ENCODE measurements around the gene LRRC51.
"Not testable (repeated sequence)": the region's sequence is repeated elsewhere in the genome, so short reads cannot be mapped to it uniquely, and the experiment has no call there.

Gene LRRC51

DNA sequence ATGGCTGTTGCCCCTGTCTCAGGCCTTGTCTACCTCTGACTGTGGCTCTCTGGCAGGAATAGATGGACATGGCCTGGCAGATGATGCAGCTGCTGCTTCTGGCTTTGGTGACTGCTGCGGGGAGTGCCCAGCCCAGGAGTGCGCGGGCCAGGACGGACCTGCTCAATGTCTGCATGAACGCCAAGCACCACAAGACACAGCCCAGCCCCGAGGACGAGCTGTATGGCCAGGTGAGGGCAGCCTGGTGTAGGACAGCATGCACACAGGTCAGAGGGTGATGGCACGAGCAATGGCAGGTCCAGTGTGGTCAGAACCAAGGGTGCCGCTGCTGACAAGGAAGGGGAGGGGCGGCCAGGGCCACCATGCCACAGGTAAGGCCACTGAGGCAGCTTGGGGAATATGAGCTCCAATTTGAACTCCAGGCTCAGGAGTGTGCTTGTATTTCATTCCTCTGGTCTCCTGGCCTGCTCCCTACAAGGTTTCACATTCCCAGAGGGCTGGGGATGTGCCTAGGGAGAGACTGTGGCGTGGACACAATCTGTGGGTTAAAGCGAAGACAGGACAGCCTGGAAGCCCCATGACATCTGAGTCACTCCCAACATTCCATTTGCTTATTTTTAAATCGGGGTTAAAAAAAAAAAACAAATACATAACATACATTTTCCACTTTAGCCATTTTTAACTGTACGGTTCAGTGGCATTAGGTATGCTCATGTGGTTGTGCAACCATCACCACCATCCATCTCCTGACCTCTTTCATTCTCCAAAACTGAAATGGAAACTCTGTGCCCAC is 55.4 kb downstream of the LRRC51 start:
- no peak overlapping the region for H3K4me3 ChIP-seq (ENCODE audit: low read depth in 1 of 2, low read length in 2 of 2)
- no peak overlapping the region for H3K27ac ChIP-seq (ENCODE audit: low read depth, low read length)
- no peaks in the 10 kb centered on the region for H3K36me3 ChIP-seq (ENCODE audit: control insufficient read depth in 1 of 2, insufficient read depth in 2 of 2, low read length in 2 of 2)
- no peaks in the 10 kb centered on the region for H3K4me1 ChIP-seq (ENCODE audit: control insufficient read depth in 1 of 2, insufficient read depth in 2 of 2, low read length in 2 of 2)
- no peak overlapping the region for H3K9ac ChIP-seq (ENCODE audit: low read depth in 1 of 2, low read length in 2 of 2)
- H3K9me3 ChIP-seq (ENCODE audit: control insufficient read depth in 1 of 2, low read length in 2 of 2) = no peaks in the 10 kb centered on the region
- H3K27me3 ChIP-seq (ENCODE audit: control insufficient read depth in 1 of 2, insufficient read depth in 2 of 2, low read length in 2 of 2) = no peaks in the 10 kb centered on the region

DNA sequence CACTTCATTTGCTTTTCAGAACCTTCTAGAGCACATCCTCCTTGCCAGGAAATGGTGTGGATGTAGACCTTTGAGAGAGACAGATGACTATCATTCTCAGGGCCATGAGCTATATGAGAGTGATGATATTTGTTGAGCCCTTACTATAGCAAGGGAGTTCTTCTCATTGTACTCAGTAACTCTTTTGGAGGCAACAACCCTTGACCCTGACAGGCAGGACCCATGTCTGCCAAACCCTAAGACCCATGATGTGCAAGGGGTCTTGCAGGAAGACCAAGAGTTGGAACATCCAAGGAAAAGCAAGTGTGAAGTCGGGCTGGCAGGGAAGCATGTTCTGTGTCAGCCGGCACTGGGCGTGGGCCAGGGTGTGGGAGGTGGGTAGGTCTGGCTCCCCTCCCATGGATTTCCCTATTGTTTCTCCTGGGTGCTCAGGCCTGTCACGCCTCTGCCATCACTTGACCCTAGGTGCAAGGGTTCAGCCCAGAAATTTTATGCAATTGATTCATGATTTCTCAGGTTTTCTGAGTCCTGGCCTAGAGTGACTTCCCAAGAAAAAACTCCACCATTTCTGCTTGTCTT is 56.1 kb downstream of the LRRC51 start:
- no peaks in the 10 kb centered on the region for H3K9me3 ChIP-seq (ENCODE audit: control insufficient read depth in 1 of 2, low read length in 2 of 2)
- H3K27ac ChIP-seq (ENCODE audit: low read depth, low read length) = no peak overlapping the region
- no peak overlapping the region for H3K4me3 ChIP-seq (ENCODE audit: low read depth in 1 of 2, low read length in 2 of 2)
- no peak overlapping the region for H3K9ac ChIP-seq (ENCODE audit: low read depth in 1 of 2, low read length in 2 of 2)
- H3K27me3 ChIP-seq (ENCODE audit: control insufficient read depth in 1 of 2, insufficient read depth in 2 of 2, low read length in 2 of 2) = no peaks in the 10 kb centered on the region
- no peaks in the 10 kb centered on the region for H3K36me3 ChIP-seq (ENCODE audit: control insufficient read depth in 1 of 2, insufficient read depth in 2 of 2, low read length in 2 of 2)
- H3K4me1 ChIP-seq (ENCODE audit: control insufficient read depth in 1 of 2, insufficient read depth in 2 of 2, low read length in 2 of 2) = no peaks in the 10 kb centered on the region

DNA sequence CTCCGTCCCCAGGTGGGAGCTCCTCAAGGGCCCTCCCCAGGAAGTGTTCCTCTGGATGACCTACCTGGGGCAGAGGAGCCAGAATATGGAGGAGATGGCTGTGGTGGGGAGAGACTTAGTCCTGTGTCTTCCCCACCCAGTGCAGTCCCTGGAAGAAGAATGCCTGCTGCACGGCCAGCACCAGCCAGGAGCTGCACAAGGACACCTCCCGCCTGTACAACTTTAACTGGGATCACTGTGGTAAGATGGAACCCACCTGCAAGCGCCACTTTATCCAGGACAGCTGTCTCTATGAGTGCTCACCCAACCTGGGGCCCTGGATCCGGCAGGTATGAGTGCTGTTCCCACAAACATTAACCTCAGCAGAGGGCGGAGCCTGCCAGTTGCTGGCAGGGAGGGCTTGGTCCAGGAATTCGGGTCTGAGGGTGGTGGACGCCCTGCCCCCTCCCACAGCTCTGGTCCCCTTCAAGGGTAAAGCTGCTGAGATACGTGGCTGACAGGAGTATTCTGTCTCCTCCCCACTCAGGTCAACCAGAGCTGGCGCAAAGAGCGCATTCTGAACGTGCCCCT is 58.3 kb downstream of the LRRC51 start:
- Histone ChIP-seq H3K27ac (ENCODE audit: low read depth, low read length) (no peak overlapping the region), H3K36me3 (ENCODE audit: control insufficient read depth in 1 of 2, insufficient read depth in 2 of 2, low read length in 2 of 2) (no peaks in the 10 kb centered on the region), H3K27me3 (ENCODE audit: control insufficient read depth in 1 of 2, insufficient read depth in 2 of 2, low read length in 2 of 2) (no peaks in the 10 kb centered on the region), H3K4me3 (ENCODE audit: low read depth in 1 of 2, low read length in 2 of 2) (no peak overlapping the region), H3K4me1 (ENCODE audit: control insufficient read depth in 1 of 2, insufficient read depth in 2 of 2, low read length in 2 of 2) (no peaks in the 10 kb centered on the region), H3K9ac (ENCODE audit: low read depth in 1 of 2, low read length in 2 of 2) (no peak overlapping the region), H3K9me3 (ENCODE audit: control insufficient read depth in 1 of 2, low read length in 2 of 2) (no peaks in the 10 kb centered on the region)

DNA sequence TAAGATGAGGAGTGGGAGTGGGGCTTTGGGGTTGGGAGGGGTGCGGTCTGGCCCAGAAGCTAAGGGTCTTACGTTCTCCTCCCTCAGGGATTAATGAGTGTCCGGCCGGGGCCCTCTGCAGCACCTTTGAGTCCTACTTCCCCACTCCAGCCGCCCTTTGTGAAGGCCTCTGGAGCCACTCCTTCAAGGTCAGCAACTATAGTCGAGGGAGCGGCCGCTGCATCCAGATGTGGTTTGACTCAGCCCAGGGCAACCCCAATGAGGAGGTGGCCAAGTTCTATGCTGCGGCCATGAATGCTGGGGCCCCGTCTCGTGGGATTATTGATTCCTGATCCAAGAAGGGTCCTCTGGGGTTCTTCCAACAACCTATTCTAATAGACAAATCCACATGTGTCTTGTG is 58.9 kb downstream of the LRRC51 start:
- Histone ChIP-seq H3K4me1 (ENCODE audit: control insufficient read depth in 1 of 2, insufficient read depth in 2 of 2, low read length in 2 of 2) (no peaks in the 10 kb centered on the region), H3K36me3 (ENCODE audit: control insufficient read depth in 1 of 2, insufficient read depth in 2 of 2, low read length in 2 of 2) (no peaks in the 10 kb centered on the region), H3K4me3 (ENCODE audit: low read depth in 1 of 2, low read length in 2 of 2) (no peak overlapping the region), H3K27me3 (ENCODE audit: control insufficient read depth in 1 of 2, insufficient read depth in 2 of 2, low read length in 2 of 2) (no peaks in the 10 kb centered on the region), H3K9me3 (ENCODE audit: control insufficient read depth in 1 of 2, low read length in 2 of 2) (no peaks in the 10 kb centered on the region), H3K9ac (ENCODE audit: low read depth in 1 of 2, low read length in 2 of 2) (no peak overlapping the region), H3K27ac (ENCODE audit: low read depth, low read length) (no peak overlapping the region)

DNA sequence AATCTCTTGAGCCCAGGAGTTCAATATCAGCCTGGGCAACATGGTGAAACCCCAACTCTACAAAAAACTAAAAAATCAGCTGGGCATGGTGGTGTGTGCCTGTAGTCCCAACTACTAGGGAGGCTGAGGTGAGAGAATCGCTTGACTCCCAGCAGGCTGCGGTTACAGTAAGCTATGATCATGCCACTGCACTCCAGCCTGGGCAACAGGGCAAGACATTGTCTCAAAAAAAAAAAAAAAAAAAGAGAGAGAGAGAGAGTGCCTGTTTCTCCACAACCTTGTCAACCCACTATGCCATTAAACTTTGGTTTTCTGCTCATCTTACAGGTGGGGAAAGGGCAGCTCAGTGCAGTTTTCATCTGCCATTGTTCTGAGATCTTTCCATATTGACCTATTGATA is 60.0 kb downstream of the LRRC51 start:
- H3K27ac ChIP-seq (ENCODE audit: low read depth, low read length) = no peak overlapping the region
- no peaks in the 10 kb centered on the region for H3K27me3 ChIP-seq (ENCODE audit: control insufficient read depth in 1 of 2, insufficient read depth in 2 of 2, low read length in 2 of 2)
- H3K9me3 ChIP-seq (ENCODE audit: control insufficient read depth in 1 of 2, low read length in 2 of 2) = no peaks in the 10 kb centered on the region
- no peaks in the 10 kb centered on the region for H3K4me1 ChIP-seq (ENCODE audit: control insufficient read depth in 1 of 2, insufficient read depth in 2 of 2, low read length in 2 of 2)
- H3K36me3 ChIP-seq (ENCODE audit: control insufficient read depth in 1 of 2, insufficient read depth in 2 of 2, low read length in 2 of 2) = no peaks in the 10 kb centered on the region
- H3K9ac ChIP-seq (ENCODE audit: low read depth in 1 of 2, low read length in 2 of 2) = no peak overlapping the region
- no peak overlapping the region for H3K4me3 ChIP-seq (ENCODE audit: low read depth in 1 of 2, low read length in 2 of 2)

DNA sequence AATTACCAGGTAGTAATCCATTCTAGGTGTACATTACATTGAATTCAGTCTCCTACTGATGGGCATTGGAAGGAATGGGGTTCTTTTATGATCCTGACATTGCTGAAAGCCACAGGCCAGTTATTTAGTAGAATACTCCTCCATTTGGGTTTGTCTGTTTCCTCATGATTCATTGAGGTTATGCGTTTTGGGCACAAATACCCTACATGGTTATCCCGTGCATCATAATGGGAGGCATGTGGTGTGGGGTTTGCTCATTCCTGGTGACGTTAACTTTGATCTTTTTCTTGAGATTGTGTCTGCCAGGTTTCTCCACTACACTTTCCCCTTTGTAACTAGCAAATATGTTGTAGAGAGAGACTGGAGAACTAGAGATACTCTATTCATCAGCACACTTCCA is 60.4 kb downstream of the LRRC51 start:
- H3K27me3 ChIP-seq (ENCODE audit: control insufficient read depth in 1 of 2, insufficient read depth in 2 of 2, low read length in 2 of 2) = no peaks in the 10 kb centered on the region
- no peak overlapping the region for H3K27ac ChIP-seq (ENCODE audit: low read depth, low read length)
- H3K9ac ChIP-seq (ENCODE audit: low read depth in 1 of 2, low read length in 2 of 2) = no peak overlapping the region
- H3K4me1 ChIP-seq (ENCODE audit: control insufficient read depth in 1 of 2, insufficient read depth in 2 of 2, low read length in 2 of 2) = no peaks in the 10 kb centered on the region
- H3K4me3 ChIP-seq (ENCODE audit: low read depth in 1 of 2, low read length in 2 of 2) = no peak overlapping the region
- no peaks in the 10 kb centered on the region for H3K9me3 ChIP-seq (ENCODE audit: control insufficient read depth in 1 of 2, low read length in 2 of 2)
- no peaks in the 10 kb centered on the region for H3K36me3 ChIP-seq (ENCODE audit: control insufficient read depth in 1 of 2, insufficient read depth in 2 of 2, low read length in 2 of 2)

DNA sequence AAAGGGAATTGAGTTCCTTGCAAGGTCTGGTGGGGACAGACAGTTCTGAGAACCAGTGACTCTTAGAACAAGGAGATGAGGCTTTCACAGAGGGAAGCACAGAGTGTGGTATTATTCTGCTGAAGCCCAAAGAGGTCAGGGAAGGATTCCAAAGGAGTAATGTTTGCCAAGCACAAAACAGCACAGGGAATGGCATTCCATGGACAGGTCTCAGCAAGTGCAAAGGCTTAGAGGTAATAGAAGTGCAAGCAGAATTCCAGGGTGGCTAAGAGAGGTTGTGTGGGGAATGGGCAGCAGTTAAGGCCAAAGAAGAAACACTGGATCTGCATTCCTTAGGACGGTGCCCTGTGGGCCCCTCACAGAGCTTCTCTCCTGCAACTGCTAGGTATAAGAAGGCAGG is 61.4 kb downstream of the LRRC51 start:
- not testable (repeated sequence) for H3K27ac ChIP-seq (ENCODE audit: low read depth, low read length); H3K9me3 ChIP-seq (ENCODE audit: control insufficient read depth in 1 of 2, low read length in 2 of 2); H3K36me3 ChIP-seq (ENCODE audit: control insufficient read depth in 1 of 2, insufficient read depth in 2 of 2, low read length in 2 of 2); H3K27me3 ChIP-seq (ENCODE audit: control insufficient read depth in 1 of 2, insufficient read depth in 2 of 2, low read length in 2 of 2); H3K9ac ChIP-seq (ENCODE audit: low read depth in 1 of 2, low read length in 2 of 2); H3K4me1 ChIP-seq (ENCODE audit: control insufficient read depth in 1 of 2, insufficient read depth in 2 of 2, low read length in 2 of 2); H3K4me3 ChIP-seq (ENCODE audit: low read depth in 1 of 2, low read length in 2 of 2)

DNA sequence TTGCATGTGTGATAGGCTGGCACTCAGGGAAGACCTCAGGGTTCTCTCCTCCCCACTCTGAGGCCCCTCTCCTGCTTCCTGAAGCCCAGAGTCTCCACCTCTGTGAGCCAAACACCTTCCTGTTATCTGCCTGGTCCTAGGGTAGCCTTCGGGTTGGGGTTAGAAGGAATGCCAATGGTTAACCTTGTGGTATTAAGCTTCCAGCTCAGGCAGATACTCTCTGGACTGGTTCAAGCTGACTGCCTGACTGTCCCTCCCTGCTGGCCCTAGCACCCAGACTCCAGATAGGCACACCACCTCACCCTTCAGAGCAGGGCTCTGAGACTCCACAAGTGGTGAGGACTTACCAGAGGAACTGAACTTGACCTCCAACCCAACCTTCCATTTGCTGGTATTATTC is 61.9 kb downstream of the LRRC51 start:
- H3K36me3 ChIP-seq (ENCODE audit: control insufficient read depth in 1 of 2, insufficient read depth in 2 of 2, low read length in 2 of 2); H3K9me3 ChIP-seq (ENCODE audit: control insufficient read depth in 1 of 2, low read length in 2 of 2); H3K9ac ChIP-seq (ENCODE audit: low read depth in 1 of 2, low read length in 2 of 2); H3K27me3 ChIP-seq (ENCODE audit: control insufficient read depth in 1 of 2, insufficient read depth in 2 of 2, low read length in 2 of 2); H3K4me3 ChIP-seq (ENCODE audit: low read depth in 1 of 2, low read length in 2 of 2); H3K4me1 ChIP-seq (ENCODE audit: control insufficient read depth in 1 of 2, insufficient read depth in 2 of 2, low read length in 2 of 2); H3K27ac ChIP-seq (ENCODE audit: low read depth, low read length): not testable (repeated sequence)

DNA sequence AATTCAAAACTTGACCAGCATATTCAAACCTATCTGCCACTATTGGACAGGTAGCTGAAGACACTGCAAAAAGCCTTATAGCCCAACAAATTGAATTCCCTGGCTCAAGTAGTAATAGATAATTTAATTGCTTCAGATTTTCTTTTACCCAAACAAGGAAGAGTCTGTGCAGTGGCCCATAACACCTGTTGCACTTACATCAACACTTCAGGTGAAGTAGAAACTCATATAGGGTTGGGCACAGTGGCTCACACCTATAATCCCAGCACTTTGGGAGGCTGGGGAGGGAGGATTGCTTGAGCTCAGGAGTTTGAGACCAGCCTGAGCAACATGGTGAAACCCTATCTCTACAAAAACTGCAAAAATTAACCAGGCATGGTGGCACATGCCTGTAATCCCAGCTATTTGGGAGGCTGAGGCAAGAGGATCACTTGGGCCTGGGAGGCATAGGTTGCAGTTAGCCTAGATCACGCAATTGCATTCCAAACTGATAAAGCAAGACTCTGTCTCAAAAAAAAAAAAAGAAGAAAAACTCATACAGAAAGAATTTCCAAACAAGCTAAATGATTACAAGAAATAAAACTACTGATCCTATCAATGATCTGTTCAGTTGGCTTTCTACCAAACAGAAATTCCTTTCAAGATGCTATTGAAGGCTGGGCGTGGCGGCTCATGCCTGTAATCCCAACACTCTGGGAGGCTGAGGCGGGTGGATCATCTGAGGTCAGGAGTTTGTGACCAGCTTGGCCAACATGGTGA is 64.3 kb downstream of the LRRC51 start:
- Histone ChIP-seq H3K9ac (ENCODE audit: low read depth in 1 of 2, low read length in 2 of 2) (no peak overlapping the region), H3K27me3 (ENCODE audit: control insufficient read depth in 1 of 2, insufficient read depth in 2 of 2, low read length in 2 of 2) (no peaks in the 10 kb centered on the region), H3K9me3 (ENCODE audit: control insufficient read depth in 1 of 2, low read length in 2 of 2) (no peaks in the 10 kb centered on the region), H3K4me1 (ENCODE audit: control insufficient read depth in 1 of 2, insufficient read depth in 2 of 2, low read length in 2 of 2) (no peaks in the 10 kb centered on the region), H3K4me3 (ENCODE audit: low read depth in 1 of 2, low read length in 2 of 2) (no peak overlapping the region), H3K36me3 (ENCODE audit: control insufficient read depth in 1 of 2, insufficient read depth in 2 of 2, low read length in 2 of 2) (no peaks in the 10 kb centered on the region), H3K27ac (ENCODE audit: low read depth, low read length) (no peak overlapping the region)
